H1 (cell line): Measurements from ENCODE around the gene ABLIM1. TPM values are rescaled to one million over a fixed set of nuclear protein-coding genes. Genes with fewer than 3 reads are reported as not detected.

ENCODE experiments used
- CTCF ChIA-PET: fragments of 300-600 bp; sonication (Branson Sonifier 250); formaldehyde crosslinking; loops from one replicate; lab custom pipeline; 2021; ENCODE audit not compliant: partially characterized antibody; lab: Charles Lee
- POLR2A ChIA-PET: fragments of 300-600 bp; sonication (Branson Sonifier 250); formaldehyde crosslinking; loops from one replicate; lab custom pipeline; 2021; ENCODE audit warnings: inconsistent platforms; ENCODE audit not compliant: partially characterized antibody; lab: Charles Lee
- DNase-seq, 2 experiments: peaks; one replicate each; pipeline versions ENCODE4 v3.0.0 to v3.0.0-alpha.2; 2010 to 2022; ENCODE audit warnings: low spot score in 2 of 2, low read depth in 1 of 2, mixed read lengths in 1 of 2
- FAIRE-seq: peaks from 2 replicates; lab custom pipeline; 2011; peaks lifted over from hg19 to GRCh38; lab: Jason Lieb, UNC
- H2AFZ ChIP-seq: 2 replicates; pipeline ENCODE4 v1.8.1; 2012; ENCODE audit warnings: low read length, inconsistent platforms
- H2AK5ac ChIP-seq: 2 replicates; pipeline ENCODE4 v1.6.1; 2013; ENCODE audit warnings: low read depth, low read length
- H2BK120ac ChIP-seq: replicated peaks from 2 replicates; pipeline ENCODE3; 2013; ENCODE audit warnings: low read depth, low read length, inconsistent platforms
- H2BK12ac ChIP-seq: 2 replicates; pipeline ENCODE4 v1.6.1; 2013; ENCODE audit warnings: low read depth, low read length
- H2BK15ac ChIP-seq: 2 replicates; pipeline ENCODE4 v1.6.1; 2013; ENCODE audit warnings: low read length
- H2BK20ac ChIP-seq: 2 replicates; pipeline ENCODE4 v1.6.1; 2013; ENCODE audit warnings: low read length
- H2BK5ac ChIP-seq: 2 replicates; pipeline ENCODE4 v1.6.1; 2013; ENCODE audit warnings: low read depth, low read length
- H3K14ac ChIP-seq: 2 replicates; pipeline ENCODE4 v1.6.1; 2013; ENCODE audit warnings: inconsistent platforms; ENCODE audit not compliant: insufficient read length
- H3K18ac ChIP-seq: 2 replicates; pipeline ENCODE4 v1.6.1; 2013; ENCODE audit warnings: low read length; ENCODE audit errors: extremely low read depth
- H3K23ac ChIP-seq: 2 replicates; pipeline ENCODE4 v1.6.1; 2013; ENCODE audit warnings: inconsistent platforms; ENCODE audit not compliant: insufficient read length
- H3K23me2 ChIP-seq: 2 replicates; pipeline ENCODE4 v1.6.1; 2013; ENCODE audit warnings: low read depth, low read length
- H3K27ac ChIP-seq: 2 replicates; pipeline ENCODE4 v1.6.1; 2011; ENCODE audit warnings: low read depth, low read length, inconsistent platforms
- H3K27me3 ChIP-seq, 4 experiments: replicated peaks in 1 of 4; 1 replicate in 1 of 4; 2 replicates in 3 of 4; pipeline versions ENCODE4 v1.6.1 to v1.8.1; 2011 to 2013; ENCODE audit warnings: low read length in 3 of 4, mild to moderate bottlenecking in 3 of 4, inconsistent platforms in 2 of 4, mixed read lengths in 2 of 4, moderate library complexity in 1 of 4; ENCODE audit not compliant: control insufficient read depth in 3 of 4, insufficient read depth in 3 of 4; ENCODE audit errors: extremely low read depth in 1 of 4
- H3K36me3 ChIP-seq, 4 experiments: 2 replicates each; pipeline versions ENCODE4 v1.6.1 to v1.8.1; 2011 to 2013; ENCODE audit warnings: mild to moderate bottlenecking in 4 of 4, low read length in 3 of 4, moderate library complexity in 2 of 4, control low read depth in 1 of 4, inconsistent platforms in 1 of 4; ENCODE audit not compliant: insufficient read depth in 4 of 4, control insufficient read depth in 2 of 4
- H3K4ac ChIP-seq: replicated peaks from 2 replicates; pipeline ENCODE3; 2013; ENCODE audit warnings: low read length, low read depth, mixed read lengths, inconsistent platforms; ENCODE audit not compliant: insufficient read length
- H3K4me1 ChIP-seq, 4 experiments: replicated peaks in 1 of 4; 1 replicate in 1 of 4; 2 replicates in 3 of 4; pipeline versions ENCODE4 v1.6.1 to v1.8.1; 2011 to 2013; ENCODE audit warnings: low read length in 3 of 4, inconsistent platforms in 2 of 4, mixed read lengths in 1 of 4; ENCODE audit not compliant: insufficient read depth in 4 of 4, control insufficient read depth in 3 of 4
- H3K4me2 ChIP-seq, 2 experiments: 2 replicates each; pipeline versions ENCODE4 v1.6.1 to v1.8.1; 2011 to 2013; ENCODE audit warnings: low read depth in 2 of 2, low read length in 2 of 2, control low read depth in 1 of 2, inconsistent platforms in 1 of 2, mild to moderate bottlenecking in 1 of 2; ENCODE audit not compliant: insufficient read depth in 1 of 2
- H3K4me3 ChIP-seq, 4 experiments: fragments of 200-600, 300-600 bp in 1 of 4; sonication (generic), shearing (Covaris generic), sonication (Bioruptor Twin) in 1 of 4; 2 replicates each; pipeline versions ENCODE4 v1.5.1 to v1.8.1; 2011 to 2016; ENCODE audit warnings: low read length in 4 of 4, low read depth in 3 of 4, control low read depth in 2 of 4, inconsistent platforms in 2 of 4, mild to moderate bottlenecking in 2 of 4, mixed read lengths in 1 of 4, moderate library complexity in 1 of 4; ENCODE audit not compliant: insufficient read depth in 2 of 4; ENCODE audit errors: extremely low read depth in 1 of 4
- H3K56ac ChIP-seq: replicated peaks from 2 replicates; pipeline ENCODE3; 2013; ENCODE audit warnings: low read depth, mild to moderate bottlenecking, mixed read lengths, low read length, inconsistent platforms; ENCODE audit not compliant: insufficient read length
- H3K79me1 ChIP-seq: 2 replicates; pipeline ENCODE4 v1.6.1; 2013; ENCODE audit warnings: low read depth, low read length, control low read depth
- H3K79me2 ChIP-seq, 2 experiments: 2 replicates each; pipeline versions ENCODE4 v1.6.1 to v1.8.1; 2012 to 2013; ENCODE audit warnings: low read length in 2 of 2, mild to moderate bottlenecking in 2 of 2, inconsistent platforms in 1 of 2; ENCODE audit not compliant: insufficient read depth in 2 of 2, control insufficient read depth in 1 of 2
- H3K9ac ChIP-seq, 4 experiments: replicated peaks in 1 of 4; 1 replicate in 1 of 4; 2 replicates in 3 of 4; pipeline versions ENCODE4 v1.6.1 to v1.8.1; 2011 to 2013; ENCODE audit warnings: low read depth in 3 of 4, low read length in 3 of 4, control low read depth in 2 of 4, mild to moderate bottlenecking in 2 of 4, moderate library complexity in 2 of 4, inconsistent platforms in 1 of 4; ENCODE audit errors: extremely low read depth in 1 of 4
- H3K9me3 ChIP-seq, 2 experiments: 2 replicates each; pipeline versions ENCODE4 v1.6.1 to v1.8.1; 2012 to 2013; ENCODE audit warnings: mild to moderate bottlenecking in 2 of 2, moderate library complexity in 2 of 2, control low read depth in 1 of 2, inconsistent platforms in 1 of 2, low read depth in 1 of 2, low read length in 1 of 2, mixed read lengths in 1 of 2; ENCODE audit not compliant: insufficient read depth in 2 of 2
- H4K20me1 ChIP-seq, 2 experiments: replicated peaks in 1 of 2; 2 replicates each; pipeline versions ENCODE3 to v1.8.1; 2011 to 2013; ENCODE audit warnings: inconsistent platforms in 2 of 2, low read length in 2 of 2, mild to moderate bottlenecking in 1 of 2; ENCODE audit not compliant: insufficient read depth in 2 of 2, control insufficient read depth in 1 of 2
- H4K5ac ChIP-seq: 2 replicates; pipeline ENCODE4 v1.6.1; 2013; ENCODE audit warnings: low read length, low read depth, mixed read lengths, inconsistent platforms; ENCODE audit not compliant: insufficient read length
- H4K8ac ChIP-seq: 2 replicates; pipeline ENCODE4 v1.8.0; 2013; ENCODE audit warnings: mild to moderate bottlenecking, moderate library complexity, low read length, inconsistent platforms; ENCODE audit not compliant: insufficient read depth; ENCODE audit errors: extremely low read depth
- H4K91ac ChIP-seq: replicated peaks from 2 replicates; pipeline ENCODE3; 2013; ENCODE audit warnings: low read length, mixed read lengths, inconsistent platforms; ENCODE audit not compliant: insufficient read length
- BRCA1 ChIP-seq: IDR thresholded peaks from 2 replicates; pipeline ENCODE4 v1.6.1; 2012; ENCODE audit warnings: low read depth, low read length, improper control_type of control experiment
- CEBPB ChIP-seq: IDR thresholded peaks from 2 replicates; pipeline ENCODE4 v1.6.1; 2012; ENCODE audit warnings: low read depth, low read length
- CHD2 ChIP-seq: IDR thresholded peaks from 2 replicates; pipeline ENCODE4 v1.6.1; 2012; ENCODE audit warnings: low read length, improper control_type of control experiment
- CTBP2 ChIP-seq: IDR thresholded peaks from 2 replicates; pipeline ENCODE4 v1.7.0; 2011; ENCODE audit warnings: borderline replicate concordance, mild to moderate bottlenecking, moderate library complexity, mixed read lengths, low read length; ENCODE audit not compliant: insufficient read depth, insufficient read length
- EZH2 ChIP-seq: fragments of 200-600 bp; sonication (generic); IDR thresholded peaks from 2 replicates; pipeline ENCODE4 v1.7.1; 2012; ENCODE audit warnings: low read depth, mild to moderate bottlenecking, moderate library complexity, low read length, inconsistent platforms; ENCODE audit not compliant: severe bottlenecking
- KDM5A ChIP-seq: fragments of 200-600 bp; IDR thresholded peaks from 2 replicates; pipeline ENCODE4 v1.7.1; 2012; ENCODE audit warnings: mild to moderate bottlenecking, low read length, inconsistent platforms, mixed read lengths
- MAFK ChIP-seq: IDR thresholded peaks from 2 replicates; pipeline ENCODE4 v1.6.1; 2012; ENCODE audit warnings: low read depth, mild to moderate bottlenecking, improper control_type of control experiment, low read length
- NRF1 ChIP-seq: IDR thresholded peaks from 2 replicates; pipeline ENCODE4 v1.6.1; 2011; ENCODE audit warnings: mild to moderate bottlenecking, low read depth, low read length, improper control_type of control experiment
- RFX5 ChIP-seq: IDR thresholded peaks from 2 replicates; pipeline ENCODE4 v1.6.1; 2011; ENCODE audit warnings: low read depth, low read length, improper control_type of control experiment, borderline replicate concordance
- SAP30 ChIP-seq: fragments of 300-600 bp; sonication (generic); IDR thresholded peaks from 2 replicates; pipeline ENCODE4 v1.7.1; 2012; ENCODE audit warnings: low read length, moderate library complexity, mild to moderate bottlenecking, inconsistent platforms; ENCODE audit not compliant: insufficient read depth, insufficient replicate concordance
- SIRT6 ChIP-seq: IDR thresholded peaks from one replicate; pipeline ENCODE4 v1.7.1; 2012; ENCODE audit warnings: low read length, inconsistent platforms
- SIX5 ChIP-seq: IDR thresholded peaks from 2 replicates; pipeline ENCODE4 v1.6.1; 2011; ENCODE audit warnings: mild to moderate bottlenecking, low read depth, low read length
- SRF ChIP-seq: IDR thresholded peaks from 2 replicates; pipeline ENCODE4 v1.6.1; 2011; ENCODE audit warnings: mild to moderate bottlenecking, low read depth, low read length, moderate library complexity
- TEAD4 ChIP-seq: IDR thresholded peaks from 2 replicates; pipeline ENCODE4 v1.6.1; 2012; ENCODE audit warnings: low read depth, low read length, inconsistent platforms, mixed read lengths
- ZNF274 ChIP-seq: IDR thresholded peaks from 2 replicates; pipeline ENCODE4 v1.7.0; 2012; ENCODE audit warnings: low read length, borderline replicate concordance; ENCODE audit errors: extremely low read depth
- WGBS, 2 experiments: shearing (Covaris generic) in 1 of 2; methylation state at CpG; one replicate each; pipeline versions ENCODE4 v1.1.6 to v1.1.7; 2013 to 2015; ENCODE audit warnings: low lambda C conversion rate in 2 of 2, mixed read lengths in 2 of 2, inconsistent platforms in 1 of 2, low coverage in 1 of 2, missing lambda C conversion rate in 1 of 2; ENCODE audit not compliant: insufficient replicate concordance in 2 of 2, insufficient coverage in 1 of 2, insufficient read length in 1 of 2; ENCODE audit errors: extremely low coverage in 1 of 2, missing lambda C conversion rate in 1 of 2; 5-methylcytosine and 5-hydroxymethylcytosine counted together
- polyA plus RNA-seq, 7 experiments: library from polyadenylated mRNA; depleted of rRNA in 3 of 7; stranded (reverse) in 5 of 7; unstranded in 2 of 7; fragments of >200 nt in 5 of 7; fragments of 200-250 nt in 2 of 7; gene quantifications; 1 replicate in 5 of 7; 2 replicates in 1 of 7; 4 replicates in 1 of 7; pipeline versions ENCODE4 v1.2.1 to v1.2.3, GENCODE V29; 2011 to 2013; ENCODE audit warnings: missing spikeins in 2 of 7, mixed read lengths in 2 of 7
- total RNA-seq: library from RNA; stranded (reverse); fragmentation: NEBNext Ultra II Directional; extraction: Animal tissue kit (Norgen Biotek cat#: 25700); gene quantifications from 2 replicates; pipeline ENCODE4 v1.2.1, GENCODE V29; 2021

The ABLIM1 gene
- total and polyA plus RNA-seq, 2 of the 8 experiments (the other 6 are each of a cell fraction or from before 2014, with no cell fraction given) = 51.2 to 51.7 TPM

DNA sequence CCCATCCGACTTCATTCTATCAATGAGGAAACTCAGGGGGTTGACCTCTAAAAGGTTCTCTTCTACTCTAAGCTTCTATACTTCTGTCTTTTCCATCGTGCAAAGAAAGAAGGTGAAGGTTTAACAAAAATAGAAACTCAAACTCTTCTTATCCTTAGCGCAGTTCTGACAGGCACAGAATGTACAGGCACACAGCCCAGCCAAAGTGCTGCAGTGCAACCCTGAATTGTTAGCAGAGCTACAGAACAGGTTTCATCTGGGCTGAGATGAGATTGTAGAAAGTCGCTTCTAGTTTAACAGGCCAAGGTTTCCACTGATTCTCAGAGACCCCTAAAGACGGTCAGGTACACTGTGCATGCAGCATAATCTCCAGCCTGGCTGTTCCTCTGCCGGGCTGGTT lies 174.5 kb downstream of the ABLIM1 start:
- no peak for FAIRE-seq
- TF ChIP-seq TEAD4 (no peak), SAP30 (no peak), CTBP2 (no peak), SRF (no peak), EZH2 (no peak), MAFK (no peak), CHD2 (no peak), SIX5 (no peak), SIRT6 (no peak), CEBPB (no peak), KDM5A (no peak), RFX5 (no peak), NRF1 (no peak), ZNF274 (no peak), BRCA1 (no peak)

More for the DNA sequence above, 174.5 kb downstream of the ABLIM1 start:
- H3K79me2 ChIP-seq = no peaks in the 10 kb centered on the region
- no peak overlapping the region for H3K23ac ChIP-seq
- no peak overlapping the region for H3K4me3 ChIP-seq
- no peak overlapping the region for H3K27ac ChIP-seq
- DNase-seq = no peak
- H3K18ac ChIP-seq = no peak overlapping the region
- H3K9ac ChIP-seq = no peak overlapping the region; a peak in 1 of 7 replicates
- no peaks in the 10 kb centered on the region for H4K20me1 ChIP-seq
- POLR2A ChIA-PET = no interaction called here
- H3K4me2 ChIP-seq = no peak overlapping the region
- no peak overlapping the region for H2AFZ ChIP-seq
- no peak overlapping the region for H3K14ac ChIP-seq
- H3K9me3 ChIP-seq = 0 out of 4 replicates have a peak, but pooled peaks cover 0 to 3% of the 10 kb centered on the region in 2 experiments
- no peak overlapping the region for H4K91ac ChIP-seq
- H2BK12ac ChIP-seq = no peak overlapping the region
- H3K27me3 ChIP-seq = no peaks in the 10 kb centered on the region
- CTCF ChIA-PET = interaction anchor here (1.2 to 8.5 kb wide), 3 partner anchors 11 to 211 kb away, joined by 3 to 89 read pairs (median 9); no protein-coding TSS in a partner anchor
- no peak overlapping the region for H2BK20ac ChIP-seq
- H3K23me2 ChIP-seq = no peaks in the 10 kb centered on the region
- H3K79me1 ChIP-seq = no peaks in the 10 kb centered on the region
- H4K8ac ChIP-seq = no peak overlapping the region
- no peak overlapping the region for H2AK5ac ChIP-seq
- no peak overlapping the region for H3K56ac ChIP-seq
- H4K5ac ChIP-seq = no peak overlapping the region
- H2BK15ac ChIP-seq = no peak overlapping the region
- 94% methylated on average over 6 of the region's 6 CpGs; no CpG with 5 or more reads in 1 of the 2 experiments for WGBS, 2 experiments
- no peaks in the 10 kb centered on the region for H3K4me1 ChIP-seq
- H2BK120ac ChIP-seq = no peak overlapping the region
- H3K36me3 ChIP-seq = peaks cover 0 to 7% (median 0%) of the 10 kb centered on the region in 4 experiments; a peak in 3 of 8 replicates
- no peak overlapping the region for H2BK5ac ChIP-seq
- no peak overlapping the region for H3K4ac ChIP-seq
